ENCODE results near the gene EEIG2. TPM values are rescaled to one million over a fixed set of nuclear protein-coding genes. Genes with fewer than 3 reads are reported as not detected.

Gene EEIG2
- polyA plus RNA-seq, 2 of the 4 experiments (the other 2 are of a cell fraction), result 5.3 to 7.9 TPM

- ChIA-PET CTCF (interaction anchor here (1.0 kb wide), 1 partner anchor 42 kb away, joined by 3 read pairs; no protein-coding TSS in a partner anchor), POLR2A (no interaction called here)
- Histone ChIP-seq H3K4me1 (peaks cover 5% of the 10 kb centered on the region; the same call in 1 of the 3 replicates), H3K27ac (no peak overlapping the region), H3K4me3 (no peak overlapping the region), H3K4me2 (no peak overlapping the region), H3K9me3 (no peaks in the 10 kb centered on the region)
- DNase-seq (ENCODE audit: low read depth in 1 of 2, low spot score in 1 of 2) (no peak), ATAC-seq (no peak), FAIRE-seq (no peak)
- no peak for TF ChIP-seq PHF8 (IDR thresholded peaks at IDR 0.05; ENCODE audit: borderline replicate concordance, low read depth)
- TF ChIP-seq HDAC2 (IDR thresholded peaks at IDR 0.05), result no peak
- TF ChIP-seq, protein P1, sequence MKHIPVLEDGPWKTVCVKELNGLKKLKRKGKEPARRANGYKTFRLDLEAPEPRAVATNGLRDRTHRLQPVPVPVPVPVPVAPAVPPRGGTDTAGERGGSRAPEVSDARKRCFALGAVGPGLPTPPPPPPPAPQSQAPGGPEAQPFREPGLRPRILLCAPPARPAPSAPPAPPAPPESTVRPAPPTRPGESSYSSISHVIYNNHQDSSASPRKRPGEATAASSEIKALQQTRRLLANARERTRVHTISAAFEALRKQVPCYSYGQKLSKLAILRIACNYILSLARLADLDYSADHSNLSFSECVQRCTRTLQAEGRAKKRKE (CRISPR knock-in tag; IDR thresholded peaks at IDR 0.05; ENCODE audit: low read depth), result no peak
- 70% methylated on average over 4 of the region's 4 CpGs for WGBS (ENCODE audit: missing lambda C conversion rate)
Observed at GRCh38 chr1:108554682-108555427, 5.0 kb upstream of the EEIG2 start.

DNA sequence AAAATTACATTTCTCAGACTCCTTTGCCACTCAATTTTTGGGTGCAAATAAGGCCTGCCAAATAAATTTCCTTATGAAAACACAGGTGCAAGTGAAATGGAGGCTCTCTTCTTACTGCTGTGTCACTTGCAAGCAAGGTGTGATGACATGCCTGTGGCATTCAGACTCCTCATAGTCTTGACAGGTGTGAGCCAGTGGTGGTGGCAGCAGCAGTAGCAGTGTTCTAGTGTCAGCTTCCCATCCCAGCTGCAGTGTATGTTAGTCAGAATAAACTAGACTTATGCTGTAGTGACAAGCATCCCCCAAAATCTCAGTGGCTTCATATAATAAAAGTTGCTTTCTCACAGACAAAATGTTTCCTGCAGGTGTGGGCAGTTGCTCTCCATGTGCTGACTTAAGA lies 3.8 kb upstream of the EEIG2 start:
- TF ChIP-seq HOXB5 (CRISPR knock-in tag; IDR thresholded peaks at IDR 0.05), result no peak
- TF ChIP-seq JUNB (IDR thresholded peaks at IDR 0.05), result no peak
- no peak for TF ChIP-seq MAX (IDR thresholded peaks at IDR 0.05)
- TF ChIP-seq EP300 (IDR thresholded peaks at IDR 0.05), result no peak
- TF ChIP-seq KDM5A (IDR thresholded peaks at IDR 0.05), result no peak
- H3K9me3 ChIP-seq, result no peaks in the 10 kb centered on the region
- ChIA-PET POLR2A (no interaction called here), CTCF (interaction anchor here (1.0 to 1.8 kb wide), 2 partner anchors 43 to 44 kb away, joined by 3 to 5 read pairs; no protein-coding TSS in a partner anchor)
- no peak for ATAC-seq
- no peak for DNase-seq (ENCODE audit: low read depth in 1 of 2, low spot score in 1 of 2)
- H3K4me1 ChIP-seq, result peaks cover 5% of the 10 kb centered on the region; the same call in 2 of the 3 replicates
- FAIRE-seq, result no peak
- no peak overlapping the region for H3K4me2 ChIP-seq
- H3K4me3 ChIP-seq, result no peak overlapping the region
- no peak overlapping the region for H3K27ac ChIP-seq

- no peak overlapping the region for H3K4me2 ChIP-seq
- POLR2A ChIA-PET, result no interaction called here
Observed at GRCh38 chr1:108556499-108556898, 3.4 kb upstream of the EEIG2 start.

DNA sequence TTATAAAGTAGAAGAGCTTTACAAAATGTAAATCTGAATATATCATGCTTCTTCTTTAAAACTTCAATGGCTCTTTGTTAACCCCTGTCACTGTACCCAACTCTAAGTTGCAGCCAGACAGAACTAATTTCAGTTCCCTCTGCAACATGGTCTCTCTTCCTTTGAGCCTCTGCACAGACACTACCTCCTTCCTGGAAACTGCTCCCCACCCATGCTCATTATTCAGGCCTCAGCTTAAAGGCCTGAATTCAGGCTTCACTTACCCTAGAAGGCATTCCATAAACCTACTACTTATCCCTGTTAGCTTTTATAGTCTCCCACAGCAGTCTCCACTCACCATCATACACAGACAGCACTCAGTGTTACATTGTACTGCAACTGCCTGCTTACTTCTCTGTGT lies 2.6 kb upstream of the EEIG2 start:
- POLR2A ChIA-PET, result no interaction called here
- TF ChIP-seq HOXA7 (CRISPR knock-in tag; IDR thresholded peaks at IDR 0.05), result no peak
- no peak for TF ChIP-seq KDM5A (IDR thresholded peaks at IDR 0.05)
- no peak for TF ChIP-seq HDAC2 (IDR thresholded peaks at IDR 0.05)
- TF ChIP-seq MAX (IDR thresholded peaks at IDR 0.05), result no peak
- TF ChIP-seq ZFP36 (IDR thresholded peaks at IDR 0.05; ENCODE audit: borderline replicate concordance, partially characterized antibody), result no peak
- no peak for TF ChIP-seq EP300 (IDR thresholded peaks at IDR 0.05)
- TF ChIP-seq EHF (CRISPR knock-in tag; IDR thresholded peaks at IDR 0.05), result no peak
- TF ChIP-seq NPAS2 (CRISPR knock-in tag; IDR thresholded peaks at IDR 0.05; ENCODE audit: borderline replicate concordance), result no peak
- no peak for TF ChIP-seq ZC3H11A (IDR thresholded peaks at IDR 0.05)
- TF ChIP-seq JUNB (IDR thresholded peaks at IDR 0.05), result no peak
- no peak overlapping the region for H3K4me3 ChIP-seq
- no peak for FAIRE-seq
- no peak for ATAC-seq
- H3K27ac ChIP-seq, result no peak overlapping the region
- CTCF ChIA-PET, result interaction anchor here (0.6 to 1.8 kb wide), 2 partner anchors 45 to 547 kb away, joined by 3 to 5 read pairs; no protein-coding TSS in a partner anchor
- DNase-seq (ENCODE audit: low read depth in 1 of 2, low spot score in 1 of 2), result no peak
- H3K9me3 ChIP-seq, result no peaks in the 10 kb centered on the region
- peaks cover 18% of the 10 kb centered on the region for H3K4me1 ChIP-seq
- no peak overlapping the region for H3K4me2 ChIP-seq

More at GRCh38 chr1:108556499-108556898, 3.4 kb upstream of the EEIG2 start:
- no peak overlapping the region for H3K4me3 ChIP-seq
- TF ChIP-seq JUNB (IDR thresholded peaks at IDR 0.05), result no peak
- TF ChIP-seq KDM1A (IDR thresholded peaks at IDR 0.05; ENCODE audit: low read depth), result no peak
- no peak for TF ChIP-seq ESRRA (IDR thresholded peaks at IDR 0.05; ENCODE audit: borderline replicate concordance, low read length)
- TF ChIP-seq FOSL2 (IDR thresholded peaks at IDR 0.05), result no peak
- TF ChIP-seq FOSL2 (CRISPR knock-in tag; IDR thresholded peaks at IDR 0.05), result no peak
- peaks cover 10% of the 10 kb centered on the region for H3K4me1 ChIP-seq
- no peak overlapping the region for H3K27ac ChIP-seq
- WGBS (ENCODE audit: missing lambda C conversion rate), result 65% methylated on average over 4 of the region's 4 CpGs
- CTCF ChIA-PET, result interaction anchor here (1.8 kb wide), 1 partner anchor 44 kb away, joined by 5 read pairs; no protein-coding TSS in a partner anchor
- no peaks in the 10 kb centered on the region for H3K9me3 ChIP-seq
- ATAC-seq (no peak), FAIRE-seq (no peak), DNase-seq (ENCODE audit: low read depth in 1 of 2, low spot score in 1 of 2) (no peak)
